Measurements from ENCODE around the gene IL1R2.

DNA sequence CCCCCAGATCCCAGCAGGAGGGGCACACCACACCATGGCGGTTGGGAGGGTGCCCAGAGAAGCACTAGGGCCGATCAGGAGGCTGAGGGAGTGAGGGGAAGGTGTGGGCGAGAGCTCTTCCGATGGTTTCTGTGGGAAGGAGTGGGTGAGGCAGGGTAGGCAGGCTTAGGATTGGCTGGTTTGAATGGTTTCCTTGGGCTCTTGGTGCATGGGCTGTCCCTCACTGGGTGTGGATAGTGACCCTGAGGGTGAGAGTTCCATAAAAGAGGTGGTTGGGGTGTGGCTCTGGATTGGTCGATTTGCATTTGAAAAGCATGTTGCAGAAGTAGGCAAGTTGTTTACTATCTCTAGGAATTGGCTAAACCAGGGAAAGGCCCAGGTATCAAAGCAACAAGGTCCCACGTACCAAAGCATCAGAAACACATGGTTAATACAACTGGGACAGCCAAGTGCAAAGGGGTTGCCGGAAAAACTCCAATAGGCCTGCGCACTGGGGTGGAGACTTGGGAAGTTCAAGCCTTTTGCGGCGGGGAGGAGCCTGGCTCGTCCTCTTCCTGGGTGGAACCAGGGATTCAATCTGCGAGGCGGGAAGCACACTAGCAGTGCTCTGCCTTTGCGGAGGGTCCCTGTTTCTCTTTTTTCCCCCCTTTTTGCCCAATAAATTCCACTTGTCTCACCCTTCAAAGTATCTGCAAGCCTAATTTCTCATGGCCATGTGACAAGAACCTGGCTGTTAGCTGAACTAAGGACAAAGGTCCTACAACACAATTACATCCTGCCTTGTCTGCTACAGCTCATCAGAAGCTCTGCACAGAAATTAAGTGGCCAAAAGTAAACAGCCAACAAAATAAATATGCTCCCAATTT lies 43.2 kb downstream of the IL1R2 start:
- TF ChIP-seq, protein P1, sequence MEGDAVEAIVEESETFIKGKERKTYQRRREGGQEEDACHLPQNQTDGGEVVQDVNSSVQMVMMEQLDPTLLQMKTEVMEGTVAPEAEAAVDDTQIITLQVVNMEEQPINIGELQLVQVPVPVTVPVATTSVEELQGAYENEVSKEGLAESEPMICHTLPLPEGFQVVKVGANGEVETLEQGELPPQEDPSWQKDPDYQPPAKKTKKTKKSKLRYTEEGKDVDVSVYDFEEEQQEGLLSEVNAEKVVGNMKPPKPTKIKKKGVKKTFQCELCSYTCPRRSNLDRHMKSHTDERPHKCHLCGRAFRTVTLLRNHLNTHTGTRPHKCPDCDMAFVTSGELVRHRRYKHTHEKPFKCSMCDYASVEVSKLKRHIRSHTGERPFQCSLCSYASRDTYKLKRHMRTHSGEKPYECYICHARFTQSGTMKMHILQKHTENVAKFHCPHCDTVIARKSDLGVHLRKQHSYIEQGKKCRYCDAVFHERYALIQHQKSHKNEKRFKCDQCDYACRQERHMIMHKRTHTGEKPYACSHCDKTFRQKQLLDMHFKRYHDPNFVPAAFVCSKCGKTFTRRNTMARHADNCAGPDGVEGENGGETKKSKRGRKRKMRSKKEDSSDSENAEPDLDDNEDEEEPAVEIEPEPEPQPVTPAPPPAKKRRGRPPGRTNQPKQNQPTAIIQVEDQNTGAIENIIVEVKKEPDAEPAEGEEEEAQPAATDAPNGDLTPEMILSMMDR (IDR thresholded peaks at IDR 0.05) = no peak
- TF ChIP-seq POLR2A (IDR thresholded peaks at IDR 0.05) = no peak

Measured in Peyer's patch (tissue), 4 donors.